Stimulated activated CD4-positive, alpha-beta T cell treated with anti-CD3 and anti-CD28 coated beads, Interleukin-4, amount 100 ng/mL, for 4 hours (primary cell): ENCODE data around the gene SPIRE2.
"Not testable (repeated sequence)": the region's sequence is repeated elsewhere in the genome, so short reads cannot be mapped to it uniquely, and the experiment has no call there.

ENCODE experiments used
- DNase-seq, 2 experiments: peaks; one replicate each; pipeline ENCODE4 v3.0.0-alpha.2; 2020

SPIRE2 gene

DNA sequence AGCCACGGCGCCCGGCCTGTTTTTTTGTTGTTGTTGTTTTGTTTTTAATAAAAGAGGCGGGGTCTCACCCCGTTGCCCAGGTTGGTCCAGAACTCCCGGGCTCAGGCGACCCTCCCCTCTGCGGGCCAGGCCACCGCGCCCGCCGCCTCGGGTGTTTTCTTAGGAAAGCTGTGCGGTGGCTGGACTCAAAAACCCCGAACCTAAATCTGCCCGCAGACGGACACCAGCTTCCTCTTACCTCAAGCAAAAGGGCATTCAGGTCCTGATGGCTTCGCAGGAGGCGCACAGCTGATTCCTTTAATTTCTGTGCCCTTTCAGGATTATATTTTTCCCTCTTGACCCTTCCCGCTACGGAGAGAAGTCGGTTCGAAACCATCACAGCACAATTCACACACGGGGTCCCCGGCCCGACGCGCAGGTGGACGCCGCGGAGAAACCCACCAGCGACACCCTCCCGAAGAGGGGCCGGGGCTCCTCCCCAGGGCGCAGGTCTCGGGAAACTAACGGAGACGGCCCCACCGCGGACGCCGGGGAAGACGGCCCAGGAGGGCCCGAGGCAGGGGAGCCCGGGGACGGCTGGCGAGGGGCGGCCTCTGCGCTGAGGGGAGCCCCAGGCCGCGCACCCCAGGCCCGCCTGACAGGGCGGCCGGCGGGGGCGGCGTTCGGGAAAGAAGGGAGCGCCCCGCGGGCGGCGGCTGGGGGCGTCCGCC lies 12.5 kb upstream of the SPIRE2 start:
- peak in 1 of 2 experiments; percentile 16 for DNase-seq

DNA sequence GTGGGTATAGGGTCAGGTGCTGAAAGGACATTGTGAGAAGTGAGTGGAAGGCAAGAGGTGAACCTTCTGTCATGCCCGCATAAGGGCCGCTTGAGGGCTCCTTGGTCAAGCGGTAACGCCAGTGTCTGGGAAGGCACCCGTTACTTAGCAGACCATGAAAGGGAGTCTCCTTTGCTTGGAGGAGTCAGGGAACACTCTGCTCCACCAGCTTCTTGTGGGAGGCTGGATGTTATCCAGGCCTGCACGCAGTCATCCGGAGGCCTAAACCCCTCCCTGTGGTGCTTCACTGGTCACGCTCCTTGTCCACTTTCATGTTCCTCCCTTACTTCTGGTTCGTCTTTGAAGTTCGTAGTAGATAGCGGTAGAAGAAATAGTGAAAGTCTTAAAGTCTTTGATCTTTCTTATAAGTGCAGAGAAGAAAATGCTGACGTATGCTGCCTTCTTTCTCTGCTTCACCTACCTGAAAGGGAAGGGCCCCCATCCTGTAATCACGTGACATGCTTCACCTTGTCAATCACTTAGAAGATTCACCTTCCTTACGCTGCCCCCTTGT lies 9.3 kb upstream of the SPIRE2 start:
- DNase-seq: not testable (repeated sequence)

DNA sequence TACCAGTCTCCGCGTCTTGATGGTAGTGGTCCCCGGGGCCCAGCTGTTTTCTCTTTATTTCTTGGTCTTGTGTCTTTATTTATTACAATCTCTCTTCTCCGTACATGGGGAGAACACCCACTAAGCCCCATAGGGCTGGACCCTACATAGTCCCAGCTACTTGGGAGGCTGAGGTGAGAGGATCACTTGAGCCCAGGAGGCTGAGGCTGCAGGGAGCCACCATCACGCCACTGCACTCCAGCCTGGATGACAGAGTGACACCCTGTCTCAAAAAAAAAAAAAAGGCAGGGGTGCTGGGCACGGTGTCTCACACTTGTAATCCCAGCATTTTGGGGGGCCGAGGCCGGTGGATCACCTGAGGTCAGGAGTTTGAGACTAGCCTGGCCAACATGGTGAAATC lies 8.8 kb upstream of the SPIRE2 start:
- DNase-seq: not testable (repeated sequence)

DNA sequence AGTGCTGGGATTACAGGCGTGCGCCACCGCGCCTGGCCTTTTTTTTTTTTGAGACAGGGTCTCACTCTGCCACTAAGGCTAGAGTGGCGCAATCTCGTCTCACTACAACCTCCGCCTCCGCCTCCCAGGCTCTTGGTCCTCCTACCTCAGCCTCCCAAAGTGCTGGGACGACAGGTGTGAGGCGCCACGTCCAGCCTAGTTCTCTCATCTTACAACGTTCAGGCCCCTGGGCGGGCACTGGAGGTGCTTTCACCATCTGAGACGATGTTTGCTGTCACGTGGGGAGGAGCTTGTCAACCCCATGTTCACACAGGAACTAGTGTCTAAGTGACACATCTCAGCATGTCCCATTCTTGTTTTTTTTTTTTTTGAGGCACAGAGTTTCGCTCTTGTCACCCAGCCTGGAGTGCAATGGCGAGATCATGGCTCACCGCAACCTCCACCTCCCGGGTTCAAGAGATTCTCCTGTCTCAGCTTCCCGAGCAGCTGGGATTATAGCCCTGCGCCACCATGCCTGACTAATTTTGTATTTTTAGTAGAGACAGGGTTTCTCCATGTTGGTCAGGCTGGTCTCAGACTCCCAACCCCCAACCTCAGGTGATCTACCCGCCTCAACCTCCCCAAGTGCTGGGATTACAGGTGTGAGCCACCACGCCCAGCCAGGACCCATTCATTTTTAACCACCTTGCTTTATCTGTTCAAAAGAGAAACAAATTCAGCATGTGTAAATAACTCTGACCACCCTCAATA lies 6.7 kb upstream of the SPIRE2 start:
- no peak for DNase-seq

DNA sequence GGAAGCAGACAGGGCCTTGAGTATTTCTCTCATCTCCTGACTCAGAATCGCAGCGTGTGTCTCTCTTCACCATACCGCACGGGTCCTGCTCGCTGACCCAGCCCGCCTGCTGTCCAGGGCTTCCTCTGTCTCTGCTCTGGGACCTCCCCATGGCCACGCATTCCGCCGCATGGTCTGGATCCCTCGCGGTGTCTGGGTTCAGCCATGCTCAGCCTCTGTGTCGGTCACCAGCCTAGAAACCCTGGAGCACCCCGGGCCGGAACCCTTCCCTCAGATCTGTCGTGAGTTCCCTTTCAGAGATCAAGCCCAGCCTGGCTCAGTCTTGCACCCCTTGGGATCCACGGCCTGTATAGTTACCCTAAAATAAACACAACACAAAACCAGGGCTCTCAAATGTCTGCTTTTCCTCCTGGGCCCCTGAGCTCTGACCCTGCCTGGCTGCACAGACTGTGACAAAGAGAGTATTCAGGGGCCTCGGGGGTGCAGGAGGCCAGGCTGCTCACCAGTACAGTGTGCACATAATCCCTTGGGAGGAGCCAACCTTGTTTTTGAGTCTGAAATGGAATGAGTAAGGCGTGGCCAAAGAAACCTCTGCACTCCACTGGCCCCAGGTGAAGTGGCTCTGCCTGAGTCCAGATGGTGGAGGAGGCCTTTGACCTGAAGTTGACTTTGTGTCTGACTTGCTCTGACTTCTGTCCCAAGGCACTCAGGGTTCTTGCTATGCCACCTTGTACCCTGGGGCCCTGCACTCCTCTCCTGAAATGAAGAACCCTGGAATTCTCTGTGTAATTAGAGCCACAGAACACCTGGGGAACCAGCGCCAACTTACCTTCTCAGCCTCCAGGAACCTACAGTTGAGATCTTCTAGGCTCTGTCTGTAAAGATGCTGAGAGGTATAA lies 5.8 kb upstream of the SPIRE2 start:
- no peak for DNase-seq

DNA sequence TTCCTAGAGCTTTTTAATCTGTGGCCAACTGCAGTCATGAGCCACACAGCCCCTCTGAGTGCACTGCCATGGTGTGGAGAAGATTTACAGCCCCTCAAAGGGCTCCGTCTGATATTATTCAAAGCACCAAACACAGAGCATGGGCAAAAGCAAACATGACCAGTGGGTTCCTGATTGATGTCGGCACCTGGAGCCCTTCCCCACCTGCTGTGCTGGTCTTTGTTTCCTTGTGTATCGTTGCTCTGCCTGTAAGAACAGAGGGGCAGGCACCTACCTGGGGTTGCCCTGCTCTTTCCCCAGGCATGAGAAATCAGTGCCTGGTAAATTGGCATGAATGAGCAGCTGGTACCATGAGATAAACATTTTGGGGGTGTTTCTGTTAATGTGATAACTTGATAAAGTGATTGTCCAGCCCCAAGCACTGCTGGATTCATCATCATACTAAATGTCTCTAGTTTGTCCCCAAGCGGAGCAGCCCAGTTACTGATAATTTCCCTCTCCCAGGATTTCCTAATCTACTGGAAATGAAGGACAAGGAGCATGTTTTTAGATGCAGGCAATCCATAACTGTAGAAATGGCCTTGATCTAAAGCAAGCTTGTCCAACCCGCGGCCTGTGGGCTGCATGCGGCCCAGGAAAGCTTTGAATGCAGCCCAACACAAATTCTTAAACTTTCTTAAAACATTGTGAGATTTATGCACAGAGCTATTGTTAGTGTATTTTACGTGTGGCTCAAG lies 5.0 kb upstream of the SPIRE2 start:
- no peak for DNase-seq

DNA sequence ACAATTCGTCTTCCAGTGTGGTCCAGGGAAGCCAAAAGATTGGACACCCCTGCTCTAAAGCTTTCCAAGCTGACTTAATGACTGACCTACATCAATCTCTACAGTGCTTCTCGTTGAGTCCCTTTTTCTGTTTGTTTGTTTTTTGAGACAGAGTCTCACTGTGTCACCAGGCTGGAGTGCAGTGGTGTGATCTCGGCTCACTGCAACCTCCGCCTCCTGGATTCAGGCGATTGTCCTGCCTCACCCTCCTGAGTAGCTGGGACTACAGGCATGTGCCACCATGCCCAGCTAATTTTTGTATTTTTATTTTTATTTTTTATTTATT lies 4.5 kb upstream of the SPIRE2 start:
- DNase-seq: not testable (repeated sequence)

DNA sequence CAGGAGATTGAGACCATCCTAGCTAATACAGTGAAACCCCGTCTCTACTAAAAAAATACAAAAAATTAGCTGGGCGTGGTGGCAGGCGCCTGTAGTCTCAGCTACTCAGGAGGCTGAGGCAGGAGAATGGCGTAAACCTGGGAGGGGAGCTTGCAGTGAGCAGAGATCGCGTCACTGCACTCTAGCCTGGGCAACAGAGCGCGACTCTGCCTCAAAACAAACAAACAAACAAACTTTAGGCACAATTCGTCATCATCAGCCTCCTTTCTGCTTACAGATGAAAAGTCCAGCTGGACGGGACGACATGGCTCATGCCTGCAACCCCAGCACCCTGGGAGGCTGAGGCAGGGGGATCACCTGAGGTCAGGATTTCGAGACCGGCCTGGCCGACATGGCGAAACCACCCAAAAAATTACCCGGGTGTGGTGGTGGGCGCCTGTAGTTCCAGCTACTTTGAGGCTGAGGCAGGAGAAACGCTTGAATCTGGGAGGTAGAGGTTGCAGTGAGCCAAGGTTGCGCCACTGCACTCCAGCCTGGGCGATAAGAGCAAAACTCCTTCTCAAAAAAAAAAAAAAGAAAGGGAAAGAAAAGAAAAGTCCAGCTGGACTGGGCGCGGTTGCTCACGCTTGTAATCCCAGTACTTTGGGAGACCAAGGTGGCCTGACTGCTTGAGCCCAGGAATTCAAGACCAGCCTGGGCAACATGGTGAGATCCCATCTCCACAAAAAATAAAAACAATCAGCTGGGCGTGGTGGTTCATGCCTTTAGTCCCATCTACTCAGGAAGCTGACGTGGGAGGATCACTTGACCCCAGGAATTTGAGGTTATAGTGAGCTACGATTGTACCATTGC lies 1.5 kb upstream of the SPIRE2 start:
- DNase-seq: no peak

DNA sequence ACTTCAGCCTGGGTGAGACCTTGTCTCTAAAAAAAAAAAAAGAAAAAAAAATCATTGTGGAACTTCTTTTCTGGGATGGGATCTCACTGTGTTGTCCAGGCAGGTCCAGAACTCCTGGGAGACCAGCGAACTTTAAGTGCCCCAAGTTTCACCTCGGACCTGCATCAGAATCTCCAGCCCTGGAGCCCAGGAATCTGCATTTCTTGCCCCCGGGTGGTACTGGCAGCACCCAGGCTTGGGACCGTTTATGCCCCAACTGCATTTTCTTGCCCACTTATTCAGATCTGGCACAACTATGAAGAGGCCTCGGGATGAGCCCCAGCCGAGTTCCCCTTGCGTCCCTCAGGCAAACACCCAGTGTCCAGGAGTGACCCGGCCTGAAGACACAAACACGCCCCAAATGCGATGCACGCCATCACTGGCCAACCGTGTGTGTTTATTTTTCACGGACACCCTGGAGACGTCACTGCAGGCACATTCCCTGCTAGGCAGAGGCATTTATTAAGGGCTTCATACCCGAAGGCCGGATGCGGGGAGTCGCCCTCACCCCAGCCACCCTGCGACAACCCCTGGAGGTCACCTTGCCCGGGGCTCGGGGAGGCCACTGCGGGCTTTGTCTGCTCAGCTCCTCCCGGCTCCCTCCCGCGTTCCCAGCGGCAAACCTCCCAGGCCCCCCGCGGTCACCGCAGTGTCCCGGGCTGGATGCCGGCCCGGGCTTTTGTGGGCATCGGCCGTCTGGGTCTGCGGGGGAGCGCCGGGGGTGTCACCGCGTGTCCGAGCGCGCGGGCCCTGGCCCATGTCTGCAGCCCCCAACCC lies 684 bp upstream of the SPIRE2 start:
- DNase-seq: no peak

DNA sequence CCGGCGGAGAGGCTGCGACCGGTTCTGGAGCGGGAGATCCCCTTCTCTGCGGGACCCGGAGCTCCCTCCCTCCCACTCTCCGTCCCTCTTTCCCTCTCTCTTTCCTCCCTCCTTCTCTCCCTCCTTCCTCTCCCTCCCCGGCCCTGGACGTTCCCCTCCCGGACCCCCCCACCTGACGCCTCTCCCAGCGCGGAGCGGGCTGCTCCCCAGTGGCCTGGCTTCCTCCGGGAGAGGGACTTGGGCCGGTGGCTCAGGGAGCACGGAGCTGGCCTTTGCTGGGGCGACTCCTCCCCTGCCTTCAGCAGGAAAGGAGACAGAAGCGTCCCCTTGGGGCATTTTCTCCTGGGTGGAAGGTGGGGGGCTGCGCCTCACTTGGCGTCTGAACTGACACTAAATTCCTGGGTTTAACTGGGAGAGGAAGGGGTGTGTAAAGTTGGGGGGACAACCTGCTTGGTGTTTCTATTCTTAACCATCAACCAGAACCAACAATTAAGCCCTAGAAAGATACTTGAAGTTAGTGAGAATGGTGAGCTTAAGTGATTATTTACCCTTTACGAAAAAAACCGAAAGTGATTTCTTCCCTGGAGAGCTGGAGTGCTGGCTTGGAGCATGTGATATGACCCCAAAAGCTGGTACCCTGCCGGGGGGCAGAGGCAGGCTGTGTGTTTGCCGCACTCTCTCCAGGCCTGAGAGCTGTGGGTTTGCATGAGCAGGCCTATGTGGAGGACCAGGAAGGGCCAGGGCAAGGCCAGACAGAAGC lies 775 bp downstream of the SPIRE2 start:
- no peak for DNase-seq

DNA sequence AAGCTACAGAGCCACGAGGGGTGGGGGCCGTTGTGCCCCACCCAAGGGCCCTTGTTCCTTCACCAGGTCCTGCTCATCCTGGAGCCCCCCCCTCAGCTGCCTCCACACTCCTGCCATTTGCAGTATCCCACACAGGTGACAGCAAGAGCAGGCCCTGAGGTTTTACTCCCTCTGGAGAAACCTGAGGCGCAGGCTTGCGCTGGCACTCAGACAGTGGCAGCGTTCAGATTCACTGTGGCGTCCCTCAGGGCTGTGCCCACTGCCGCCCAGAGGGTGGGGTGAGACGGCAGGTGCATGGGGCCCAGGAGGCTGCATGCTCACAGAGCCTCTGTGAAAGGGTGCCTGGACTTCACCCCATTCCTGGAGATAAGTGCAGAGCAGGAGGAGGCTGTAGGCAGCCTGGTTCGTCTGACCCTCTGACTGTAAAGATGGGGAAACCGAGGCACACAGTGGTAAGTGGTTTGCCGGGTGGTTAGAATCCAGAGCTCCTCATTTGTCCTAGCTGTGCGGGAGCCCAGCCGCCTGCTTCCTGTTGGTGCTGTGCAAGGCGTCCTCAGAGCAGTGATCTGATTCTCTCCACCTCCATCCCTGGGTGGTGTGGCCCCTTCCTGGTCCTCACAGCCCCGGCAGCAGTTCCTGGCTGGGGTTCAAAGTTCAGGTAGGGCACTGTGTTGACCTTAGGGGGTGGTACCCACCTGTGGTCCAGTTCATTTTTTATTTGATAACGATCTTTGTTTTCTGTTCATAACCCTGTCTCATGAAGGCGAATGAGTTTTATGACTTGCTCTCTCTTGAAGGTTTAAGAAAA lies 1.6 kb downstream of the SPIRE2 start:
- DNase-seq: no peak

DNA sequence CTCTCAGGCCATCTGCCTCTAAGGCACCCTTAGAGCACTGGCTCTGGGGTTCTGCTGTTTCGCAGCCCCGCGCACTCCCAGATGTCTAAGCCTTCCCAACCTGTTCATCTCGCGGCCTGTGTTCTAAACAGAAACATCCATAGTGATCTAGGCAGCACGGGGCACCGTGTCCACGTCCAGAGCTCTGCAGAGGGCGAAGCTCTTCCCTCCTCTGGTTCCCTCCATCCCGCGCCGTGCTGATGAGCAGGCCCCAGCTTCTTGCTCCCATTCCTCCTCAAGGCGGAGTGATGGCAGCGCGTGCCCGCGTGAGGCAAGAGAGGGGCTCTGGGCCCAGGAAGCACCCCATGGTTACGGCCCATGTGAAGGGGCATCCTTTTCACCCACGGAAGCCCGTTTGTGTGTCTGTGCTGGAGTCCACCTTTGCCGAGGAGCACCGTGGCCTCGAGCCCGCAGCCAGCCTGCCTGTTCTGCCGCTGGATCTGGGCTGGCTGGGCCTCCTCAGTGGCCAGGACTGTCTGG lies 3.6 kb downstream of the SPIRE2 start:
- no peak for DNase-seq

DNA sequence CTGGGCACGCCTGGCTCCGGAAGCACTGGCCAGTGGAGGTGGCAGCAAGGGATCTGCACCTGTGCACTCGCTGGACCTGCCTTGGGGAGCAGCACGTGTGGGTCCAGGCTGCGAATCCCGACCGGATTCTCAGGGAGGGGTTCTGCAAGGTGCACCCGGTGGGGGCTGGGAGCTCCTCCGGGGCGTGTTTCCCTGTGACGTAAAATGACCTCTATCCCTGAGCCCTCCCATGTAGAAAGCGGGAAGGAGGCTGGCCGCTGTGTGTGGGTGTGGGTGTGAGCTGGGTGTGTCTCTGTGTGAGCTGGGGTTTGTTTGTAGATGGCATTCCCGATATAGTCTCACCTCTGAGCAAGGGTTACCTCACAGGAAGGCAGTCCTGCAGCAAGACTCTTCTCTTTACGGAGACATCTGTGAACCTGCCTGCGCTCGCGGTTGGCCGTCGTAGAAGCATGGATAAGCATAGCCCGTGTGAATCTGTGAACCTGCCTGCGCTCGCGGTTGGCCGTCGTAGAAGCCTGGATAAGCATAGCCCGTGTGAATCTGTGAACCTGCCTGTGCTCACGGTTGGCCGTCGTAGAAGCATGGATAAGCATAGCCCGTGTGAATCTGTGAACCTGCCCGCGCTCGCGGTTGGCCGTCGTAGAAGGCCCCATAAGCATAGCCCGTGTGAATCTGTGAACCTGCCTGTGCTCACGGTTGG lies 5.5 kb downstream of the SPIRE2 start:
- not testable (repeated sequence) for DNase-seq

DNA sequence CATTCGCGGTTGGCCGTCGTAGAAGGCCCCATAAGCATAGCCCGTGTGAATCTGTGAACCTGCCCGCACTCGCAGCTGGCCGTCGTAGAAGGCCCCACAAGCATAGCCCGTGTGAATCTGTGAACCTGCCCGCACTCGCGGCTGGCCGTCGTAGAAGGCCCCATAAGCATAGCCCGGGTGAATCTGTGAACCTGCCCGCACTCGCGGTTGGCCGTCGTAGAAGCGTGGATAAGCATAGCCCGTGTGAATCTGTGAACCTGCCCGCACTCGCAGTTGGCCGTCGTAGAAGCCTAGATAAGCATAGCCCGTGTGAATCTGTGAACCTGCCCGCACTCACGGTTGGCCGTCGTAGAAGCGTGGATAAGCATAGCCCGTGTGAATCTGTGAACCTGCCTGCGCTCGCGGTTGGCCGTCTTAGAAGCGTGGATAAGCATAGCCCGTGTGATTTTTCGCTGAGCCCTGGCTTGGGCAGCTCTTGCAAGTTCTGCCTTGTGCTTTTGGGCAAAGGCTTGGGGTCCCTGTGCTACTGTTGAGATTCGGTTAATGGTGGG lies 6.6 kb downstream of the SPIRE2 start:
- not testable (repeated sequence) for DNase-seq

DNA sequence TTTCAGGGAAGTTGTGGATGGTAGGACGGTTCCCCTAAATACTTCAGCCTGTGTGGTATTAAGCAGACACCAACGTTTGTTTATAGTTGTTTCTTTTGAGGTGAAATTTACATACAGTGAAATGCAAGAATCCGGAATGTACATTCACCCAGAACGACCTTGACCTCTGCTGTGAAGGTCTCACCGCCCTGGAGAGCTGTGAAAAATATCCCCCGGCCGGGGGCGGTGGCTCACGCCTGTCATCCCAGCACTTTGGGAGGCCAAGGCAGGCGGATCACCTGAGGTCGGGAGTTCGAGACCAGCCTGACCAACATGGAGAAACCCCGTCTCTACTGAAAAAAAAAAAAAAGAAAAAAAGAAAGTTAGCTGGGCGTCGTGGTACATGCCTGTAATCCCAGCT lies 8.2 kb downstream of the SPIRE2 start:
- DNase-seq: not testable (repeated sequence)

DNA sequence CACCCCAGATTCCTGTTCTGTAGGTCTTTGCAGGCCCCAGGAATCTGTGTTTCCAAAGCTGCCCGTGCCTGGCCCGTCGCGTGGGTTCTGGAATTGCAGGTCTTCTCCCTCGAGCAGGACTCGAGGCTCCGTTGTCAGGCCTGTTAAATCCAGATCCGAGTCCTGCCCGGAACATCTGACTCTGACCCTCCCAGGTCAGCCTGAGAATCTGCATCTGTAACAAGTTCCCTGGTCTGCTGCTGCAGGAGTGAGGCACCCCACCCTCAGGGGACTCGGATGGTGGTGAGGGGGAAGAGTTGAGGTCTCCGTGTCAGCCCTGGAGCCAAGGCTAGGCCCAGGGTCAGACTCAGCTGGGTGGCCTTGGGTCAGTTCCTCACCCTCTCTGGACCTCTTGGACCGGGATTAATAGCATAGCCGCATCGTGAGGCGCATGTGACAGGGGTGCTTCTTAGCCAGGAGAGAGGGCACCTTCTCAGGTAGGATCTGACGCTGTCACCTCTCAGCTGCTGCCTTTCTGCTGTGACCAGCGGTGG lies 8.8 kb downstream of the SPIRE2 start:
- no peak for DNase-seq

DNA sequence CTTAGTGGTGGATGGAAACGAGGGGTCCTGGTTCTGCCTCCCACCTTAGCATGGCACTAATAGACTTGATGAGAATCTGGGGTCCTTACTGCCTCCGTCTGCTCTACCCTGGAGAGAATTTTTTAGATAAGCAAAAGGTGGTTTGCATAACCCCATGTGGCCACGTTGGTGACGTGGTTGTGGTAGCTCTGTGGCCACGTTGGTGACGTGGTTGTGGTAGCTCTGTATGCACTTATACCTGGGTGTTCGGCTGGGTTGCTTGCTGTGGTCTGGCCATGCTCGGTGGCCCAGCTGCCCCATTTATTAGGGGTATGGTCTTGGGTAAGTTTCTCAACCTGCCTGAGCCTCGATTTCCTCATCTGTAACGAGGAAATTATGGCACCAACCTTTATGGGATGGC lies 13.0 kb downstream of the SPIRE2 start:
- DNase-seq: no peak
